HG03432 (cell line): ENCODE results near the gene TJAP1.

Experiments used
- ATAC-seq: cut with Tn5 transposase; IDR thresholded peaks from one replicate; pipeline ENCODE4 v1.9.1; 2021; ENCODE audit warnings: mild to moderate bottlenecking, moderate library complexity; ENCODE audit not compliant: unreplicated experiment

Gene TJAP1

GRCh38 chr6:43477235-43478007, at the start of gene TJAP1:
TJAP1 (plus strand) TSS chr6:43477570; CDS start chr6:43499002, 21,432 bp downstream.
- ATAC-seq: peak; percentile 98

GRCh38 chr6:43428112-43428570, 49.2 kb upstream of the TJAP1 start:
- no peak for ATAC-seq

- no peak for ATAC-seq
Observed at GRCh38 chr6:43428874-43429273, 48.5 kb upstream of the TJAP1 start.

GRCh38 chr6:43432009-43432945, 45.1 kb upstream of the TJAP1 start:
- ATAC-seq: no peak

DNA sequence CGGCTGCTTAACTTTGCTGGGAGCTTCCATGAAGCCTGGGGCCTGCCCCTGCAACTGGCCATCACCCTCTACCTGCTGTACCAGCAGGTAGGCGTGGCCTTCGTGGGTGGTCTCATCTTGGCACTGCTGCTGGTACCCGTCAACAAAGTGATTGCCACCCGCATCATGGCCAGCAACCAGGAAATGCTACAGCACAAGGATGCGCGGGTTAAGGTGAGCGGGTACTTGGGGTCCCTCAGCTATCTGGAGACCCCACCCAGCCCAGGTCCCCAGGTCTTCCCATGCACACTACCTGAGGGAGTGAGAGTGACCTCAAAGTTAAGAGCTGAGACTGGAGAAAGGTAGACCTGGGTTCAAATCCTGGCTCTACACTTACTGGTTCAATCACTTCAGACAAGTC, 44.2 kb upstream of the TJAP1 start:
- ATAC-seq: no peak

DNA sequence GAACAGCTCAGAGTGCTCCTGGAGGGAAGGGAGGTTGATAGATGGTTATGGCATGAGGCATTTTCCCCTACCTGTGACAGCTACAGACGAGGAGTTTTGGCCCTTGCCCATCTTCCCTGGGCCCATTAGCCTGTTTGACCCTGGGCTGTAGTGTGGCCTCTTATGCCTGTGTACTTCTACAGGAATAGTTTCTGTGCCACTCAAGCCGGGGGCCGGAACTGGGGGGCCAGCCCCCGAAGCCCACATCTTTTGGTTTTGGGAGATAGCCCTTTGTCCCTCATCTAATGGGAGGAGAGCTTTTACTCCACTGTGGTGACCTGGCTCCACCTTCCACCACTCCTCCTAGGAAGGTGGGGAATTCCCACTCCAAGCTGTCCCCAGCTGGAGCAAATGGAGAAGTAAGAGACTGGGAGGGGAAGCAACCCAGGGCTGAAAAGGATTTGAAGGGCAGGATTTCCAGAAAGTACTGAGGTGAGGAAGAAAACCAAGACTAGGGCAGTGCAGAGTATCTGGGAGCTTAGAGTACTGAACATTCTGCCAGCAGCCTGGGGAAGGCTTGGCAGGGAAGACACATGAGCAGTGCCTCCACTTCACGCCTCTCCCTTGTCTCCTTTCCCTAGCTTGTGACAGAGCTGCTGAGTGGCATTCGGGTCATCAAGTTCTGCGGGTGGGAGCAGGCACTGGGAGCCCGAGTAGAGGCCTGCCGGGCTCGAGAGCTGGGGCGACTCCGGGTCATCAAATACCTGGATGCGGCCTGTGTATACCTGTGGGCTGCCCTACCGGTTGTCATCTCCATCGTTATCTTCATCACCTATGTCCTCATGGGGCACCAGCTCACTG, 43.1 kb upstream of the TJAP1 start:
- ATAC-seq: no peak

DNA sequence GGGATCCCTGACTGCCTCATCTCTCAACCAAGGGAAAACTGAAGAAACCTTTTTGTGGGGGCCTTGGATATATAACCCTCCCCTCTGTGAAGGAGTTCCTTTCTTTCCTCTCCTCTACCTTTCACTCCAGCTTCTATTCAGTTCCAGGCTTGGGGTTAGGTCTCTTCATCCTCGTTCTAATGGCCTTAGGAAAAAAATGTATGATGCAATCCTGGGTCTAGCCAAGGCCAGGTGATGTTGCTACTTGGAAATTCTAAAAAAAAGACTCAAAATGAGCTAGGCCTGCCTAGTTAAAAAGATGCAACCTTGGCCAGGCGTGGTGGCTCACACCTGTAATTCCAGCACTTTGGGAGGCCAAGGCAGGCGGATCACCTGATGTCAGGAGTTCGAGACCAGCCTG, 42.4 kb upstream of the TJAP1 start:
- ATAC-seq: no peak

GRCh38 chr6:43435682-43436437, 41.5 kb upstream of the TJAP1 start:
- ATAC-seq: no peak

GRCh38 chr6:43436577-43437282, 40.6 kb upstream of the TJAP1 start:
- no peak for ATAC-seq

GRCh38 chr6:43437700-43438099, 39.7 kb upstream of the TJAP1 start:
- ATAC-seq: no peak

GRCh38 chr6:43442935-43443334, 34.4 kb upstream of the TJAP1 start:
- no peak for ATAC-seq

DNA sequence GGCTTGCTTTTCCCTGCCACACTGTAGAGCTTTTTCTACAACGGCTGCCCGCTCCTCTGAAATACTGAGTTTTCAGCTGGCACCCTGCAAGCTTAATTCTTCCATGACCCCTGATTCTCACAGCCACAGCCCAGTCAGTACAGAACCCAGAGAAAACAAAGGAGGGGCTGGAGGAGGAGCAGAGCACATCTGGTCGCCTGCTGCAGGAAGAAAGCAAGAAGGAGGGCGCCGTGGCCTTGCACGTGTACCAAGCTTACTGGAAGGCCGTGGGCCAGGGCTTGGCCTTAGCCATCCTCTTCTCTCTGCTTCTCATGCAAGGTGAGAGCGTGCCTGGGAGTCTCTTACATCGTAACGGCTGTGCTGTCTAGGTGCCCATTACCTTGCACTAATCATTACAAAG, 33.3 kb upstream of the TJAP1 start:
- no peak for ATAC-seq

DNA sequence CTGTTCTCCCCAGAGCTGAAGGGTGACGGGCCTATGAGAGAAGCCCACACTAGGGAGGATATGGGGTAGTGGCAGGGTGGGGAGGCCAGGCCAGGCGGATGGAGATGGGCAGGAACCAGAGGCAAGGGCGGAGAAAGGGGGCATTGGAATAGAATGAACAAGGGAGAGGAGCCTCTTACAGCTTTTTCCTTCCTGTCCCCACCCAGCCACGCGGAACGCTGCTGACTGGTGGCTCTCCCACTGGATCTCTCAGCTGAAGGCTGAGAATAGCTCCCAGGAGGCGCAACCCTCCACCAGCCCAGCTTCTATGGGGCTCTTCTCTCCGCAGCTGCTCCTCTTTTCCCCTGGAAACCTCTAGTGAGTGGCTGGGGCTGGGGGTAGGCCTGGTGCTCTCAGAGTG, 32.8 kb upstream of the TJAP1 start:
- no peak for ATAC-seq

GRCh38 chr6:43445576-43445975, 31.8 kb upstream of the TJAP1 start:
- no peak for ATAC-seq

GRCh38 chr6:43447604-43448003, 29.8 kb upstream of the TJAP1 start:
- ATAC-seq: no peak

DNA sequence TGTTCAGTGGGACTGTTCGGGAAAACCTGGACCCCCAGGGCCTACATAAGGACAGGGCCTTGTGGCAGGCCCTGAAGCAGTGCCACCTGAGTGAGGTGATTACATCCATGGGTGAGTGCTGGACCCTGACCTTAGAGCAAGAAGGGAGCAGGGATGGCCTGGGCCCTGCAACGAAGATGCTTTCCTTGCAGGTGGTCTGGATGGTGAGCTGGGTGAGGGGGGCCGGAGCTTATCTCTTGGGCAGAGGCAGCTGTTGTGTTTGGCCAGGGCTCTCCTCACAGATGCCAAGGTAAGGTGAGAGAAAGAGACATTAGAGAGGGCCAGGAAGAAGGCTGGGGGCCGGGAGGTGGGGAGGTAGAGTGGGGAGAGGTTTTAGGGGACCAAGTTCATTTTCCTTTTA, 28.5 kb upstream of the TJAP1 start:
- no peak for ATAC-seq

- no peak for ATAC-seq
Observed at GRCh38 chr6:43450699-43451131, 26.7 kb upstream of the TJAP1 start.

GRCh38 chr6:43451348-43451747, 26.0 kb upstream of the TJAP1 start:
- no peak for ATAC-seq

GRCh38 chr6:43451939-43452338, 25.4 kb upstream of the TJAP1 start:
- no peak for ATAC-seq

GRCh38 chr6:43452896-43453295, 24.5 kb upstream of the TJAP1 start:
- no peak for ATAC-seq
